ENCODE data around the gene KLK13.

Gene KLK13

GRCh38 chr19:51097796-51098195 lies 32.9 kb upstream of the KLK13 start:
- no peak for FAIRE-seq
- TF ChIP-seq POLR2A (IDR thresholded peaks at IDR 0.05; ENCODE audit: low read depth, low read length) = no peak
- DNase-seq (ENCODE audit: insufficient read length, low spot score) = no peak

GRCh38 chr19:51097166-51097738 lies 32.4 kb upstream of the KLK13 start:
- peak; percentile 30 for FAIRE-seq
- no peak for TF ChIP-seq POLR2A (IDR thresholded peaks at IDR 0.05; ENCODE audit: low read depth, low read length)
- peak; percentile 72 for DNase-seq (ENCODE audit: insufficient read length, low spot score)

- DNase-seq (ENCODE audit: insufficient read length, low spot score) (no peak), FAIRE-seq (no peak)
- no peak for TF ChIP-seq POLR2A (IDR thresholded peaks at IDR 0.05; ENCODE audit: low read depth, low read length)
Measured at GRCh38 chr19:51096473-51097165, 31.7 kb upstream of the KLK13 start.

- no peak for TF ChIP-seq POLR2A (IDR thresholded peaks at IDR 0.05; ENCODE audit: low read depth, low read length)
- DNase-seq (ENCODE audit: insufficient read length, low spot score) (peak; percentile 28), FAIRE-seq (no peak)
Measured at GRCh38 chr19:51094696-51095279, 29.9 kb upstream of the KLK13 start.

GRCh38 chr19:51093510-51094345 lies 28.8 kb upstream of the KLK13 start:
- DNase-seq (ENCODE audit: insufficient read length, low spot score) (no peak), FAIRE-seq (no peak)
- no peak for TF ChIP-seq POLR2A (IDR thresholded peaks at IDR 0.05; ENCODE audit: low read depth, low read length)

- FAIRE-seq (no peak), DNase-seq (ENCODE audit: insufficient read length, low spot score) (no peak)
- no peak for TF ChIP-seq POLR2A (IDR thresholded peaks at IDR 0.05; ENCODE audit: low read depth, low read length)
Measured at GRCh38 chr19:51093101-51093500, 28.2 kb upstream of the KLK13 start.

- no peak for TF ChIP-seq POLR2A (IDR thresholded peaks at IDR 0.05; ENCODE audit: low read depth, low read length)
- FAIRE-seq (no peak), DNase-seq (ENCODE audit: insufficient read length, low spot score) (no peak)
Measured at GRCh38 chr19:51091895-51092873, 27.3 kb upstream of the KLK13 start.

- FAIRE-seq (no peak), DNase-seq (ENCODE audit: insufficient read length, low spot score) (no peak)
- TF ChIP-seq POLR2A (IDR thresholded peaks at IDR 0.05; ENCODE audit: low read depth, low read length) = no peak
Measured at GRCh38 chr19:51091126-51091525, 26.2 kb upstream of the KLK13 start.

- FAIRE-seq (no peak), DNase-seq (ENCODE audit: insufficient read length, low spot score) (no peak)
- no peak for TF ChIP-seq POLR2A (IDR thresholded peaks at IDR 0.05; ENCODE audit: low read depth, low read length)
Measured at GRCh38 chr19:51090471-51090870, 25.6 kb upstream of the KLK13 start.

- no peak for FAIRE-seq
Measured at GRCh38 chr19:51089786-51090185, 24.9 kb upstream of the KLK13 start.

GRCh38 chr19:51086153-51086850 lies 21.4 kb upstream of the KLK13 start:
- DNase-seq (ENCODE audit: insufficient read length, low spot score) (no peak), FAIRE-seq (no peak)
- no peak for TF ChIP-seq POLR2A (IDR thresholded peaks at IDR 0.05; ENCODE audit: low read depth, low read length)

More at GRCh38 chr19:51089786-51090185, 24.9 kb upstream of the KLK13 start:
- TF ChIP-seq POLR2A (IDR thresholded peaks at IDR 0.05; ENCODE audit: low read depth, low read length) = no peak
- no peak for DNase-seq (ENCODE audit: insufficient read length, low spot score)

GRCh38 chr19:51084505-51084904 lies 19.6 kb upstream of the KLK13 start:
- DNase-seq (ENCODE audit: insufficient read length, low spot score) (no peak), FAIRE-seq (no peak)
- TF ChIP-seq POLR2A (IDR thresholded peaks at IDR 0.05; ENCODE audit: low read depth, low read length) = no peak
